ENCODE measurements around the gene TSTD1.
"Not testable (repeated sequence)": the region's sequence is repeated elsewhere in the genome, so short reads cannot be mapped to it uniquely, and the experiment has no call there.

TSTD1 gene

DNA sequence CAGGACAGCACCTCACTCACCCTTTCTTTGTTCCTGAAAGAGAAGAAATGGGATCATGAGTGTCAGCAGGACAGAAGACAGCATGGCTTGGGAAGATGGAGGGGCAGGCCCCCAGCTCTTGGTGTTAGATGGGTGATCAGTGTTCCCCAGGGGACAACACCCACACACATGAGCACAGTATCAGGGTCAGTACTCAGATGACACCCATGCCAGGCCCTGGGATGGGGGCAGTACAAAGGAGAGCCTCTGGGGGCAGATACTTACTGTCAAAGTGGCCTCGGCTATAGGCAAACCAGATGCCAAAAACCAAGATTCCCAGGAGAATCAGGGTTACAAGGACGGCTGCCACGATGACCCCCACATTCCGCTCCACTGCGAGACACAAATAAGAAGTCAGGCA lies 39.4 kb downstream of the TSTD1 start:
- H3K27ac ChIP-seq: no peak overlapping the region
- no peak for TF ChIP-seq CTCF (IDR thresholded peaks at IDR 0.05)
- TF ChIP-seq ZFX (IDR thresholded peaks at IDR 0.05; ENCODE audit: borderline replicate concordance): no peak

- no peak overlapping the region for H3K27ac ChIP-seq
Measured at GRCh38 chr1:160997323-160998038, 41.3 kb downstream of the TSTD1 start.

GRCh38 chr1:160996178-160996577 lies 42.6 kb downstream of the TSTD1 start:
- TF ChIP-seq CTCF (IDR thresholded peaks at IDR 0.05): no peak
- TF ChIP-seq ZFX (IDR thresholded peaks at IDR 0.05; ENCODE audit: borderline replicate concordance): no peak
- no peak overlapping the region for H3K27ac ChIP-seq

More at GRCh38 chr1:160997323-160998038, 41.3 kb downstream of the TSTD1 start:
- TF ChIP-seq CTCF (IDR thresholded peaks at IDR 0.05) (peak; percentile 57), ZFX (IDR thresholded peaks at IDR 0.05; ENCODE audit: borderline replicate concordance) (no peak)

DNA sequence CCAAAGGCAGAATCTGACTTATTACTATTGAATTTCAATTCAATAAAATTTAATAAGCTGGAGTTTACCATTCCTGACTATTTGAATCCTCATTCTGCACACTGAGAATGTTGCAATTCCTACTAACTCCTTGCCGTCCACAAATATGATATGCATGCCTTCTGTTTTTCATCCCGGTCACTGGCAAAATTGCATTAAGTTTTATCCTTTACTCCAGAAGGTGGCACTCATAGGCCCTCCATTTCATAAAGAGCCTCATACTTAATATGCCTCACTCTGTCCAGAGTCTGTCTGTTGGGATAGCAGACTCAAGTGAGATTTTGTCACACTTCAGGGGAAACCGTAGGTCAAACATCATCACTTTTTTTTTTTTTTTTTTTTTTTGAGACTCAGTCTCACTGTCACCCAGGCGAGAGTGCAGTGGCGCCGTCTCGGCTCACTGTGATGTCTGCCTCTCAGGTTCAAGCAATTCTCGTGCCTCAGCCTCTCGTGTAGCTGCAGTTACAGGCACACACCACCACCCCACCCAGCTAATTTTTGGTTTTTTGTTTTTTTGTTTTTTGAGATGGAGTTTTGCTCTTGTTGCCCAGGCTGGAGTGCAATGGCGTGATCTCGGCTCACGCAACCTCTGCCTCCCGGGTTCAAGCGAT lies 45.1 kb downstream of the TSTD1 start:
- no peak overlapping the region for H3K27ac ChIP-seq
- TF ChIP-seq ZFX (IDR thresholded peaks at IDR 0.05; ENCODE audit: borderline replicate concordance) (no peak), CTCF (IDR thresholded peaks at IDR 0.05) (peak; percentile 48)

DNA sequence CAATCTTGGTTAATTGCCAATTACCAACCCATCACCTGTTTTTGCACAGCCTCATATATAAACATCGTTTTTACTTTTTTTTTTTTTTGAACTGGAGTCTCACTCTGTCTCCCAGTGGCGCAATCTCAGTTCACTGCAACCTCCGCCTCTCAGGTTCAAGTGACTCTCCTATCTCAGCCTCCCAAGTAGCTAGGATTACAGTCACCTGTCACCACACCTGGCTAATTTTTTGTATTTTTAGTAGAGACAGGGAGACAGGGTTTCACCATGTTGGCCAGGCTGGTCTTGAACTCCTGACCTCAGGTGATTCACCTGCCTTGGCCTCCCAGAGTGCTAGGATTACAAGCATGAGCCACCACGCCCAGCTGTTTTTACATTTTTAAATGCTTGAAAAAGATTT lies 46.7 kb downstream of the TSTD1 start:
- not testable (repeated sequence) for H3K27ac ChIP-seq
